Trophoblast cell (in vitro differentiated cells and primary cell): ENCODE data around the gene RFC2.

ENCODE experiments used
- DNase-seq, 2 donors: peaks; one replicate each; pipeline ENCODE4 v3.0.0-alpha.2; 2016
- H2AFZ ChIP-seq: 2 replicates; pipeline ENCODE4 v1.6.1; 2013; ENCODE audit warnings: low read length, moderate library complexity, mild to moderate bottlenecking; ENCODE audit not compliant: insufficient read depth, poor library complexity
- H2AK5ac ChIP-seq: 2 replicates; pipeline ENCODE4 v1.6.1; 2013; ENCODE audit warnings: mild to moderate bottlenecking, low read length
- H2BK120ac ChIP-seq: 2 replicates; pipeline ENCODE4 v1.6.1; 2013; ENCODE audit warnings: low read length, mild to moderate bottlenecking, moderate library complexity; ENCODE audit not compliant: insufficient read depth, poor library complexity
- H2BK12ac ChIP-seq: 2 replicates; pipeline ENCODE4 v1.6.1; 2013; ENCODE audit warnings: mild to moderate bottlenecking, low read length, moderate library complexity
- H2BK5ac ChIP-seq: 2 replicates; pipeline ENCODE4 v1.6.1; 2013; ENCODE audit warnings: low read length, low read depth, moderate library complexity, mild to moderate bottlenecking; ENCODE audit not compliant: poor library complexity
- H3K14ac ChIP-seq: 2 replicates; pipeline ENCODE4 v1.6.1; 2013; ENCODE audit warnings: mild to moderate bottlenecking, low read length
- H3K18ac ChIP-seq: 2 replicates; pipeline ENCODE4 v1.6.1; 2013; ENCODE audit warnings: mild to moderate bottlenecking, low read length
- H3K23ac ChIP-seq: 2 replicates; pipeline ENCODE4 v1.6.1; 2013; ENCODE audit warnings: low read length
- H3K27ac ChIP-seq: 2 replicates; pipeline ENCODE4 v1.5.1; 2013; ENCODE audit warnings: low read depth, mild to moderate bottlenecking, inconsistent platforms, low read length, moderate library complexity
- H3K27me3 ChIP-seq: 2 replicates; pipeline ENCODE4 v1.6.1; 2013; ENCODE audit warnings: inconsistent platforms, mild to moderate bottlenecking, low read length, moderate library complexity; ENCODE audit not compliant: insufficient read depth
- H3K36me3 ChIP-seq, 2 experiments: 1 replicate in 1 of 2; 2 replicates in 1 of 2; pipeline ENCODE4 v1.6.1; 2013; ENCODE audit warnings: low read length in 2 of 2, mild to moderate bottlenecking in 2 of 2, moderate library complexity in 1 of 2; ENCODE audit not compliant: insufficient read depth in 2 of 2, control insufficient read depth in 1 of 2
- H3K4ac ChIP-seq: 2 replicates; pipeline ENCODE4 v1.6.1; 2013; ENCODE audit warnings: low read depth, mild to moderate bottlenecking, low read length, moderate library complexity
- H3K4me1 ChIP-seq, 2 experiments: 1 replicate in 1 of 2; 2 replicates in 1 of 2; pipeline ENCODE4 v1.6.1; 2013; ENCODE audit warnings: low read length in 2 of 2, mild to moderate bottlenecking in 2 of 2, moderate library complexity in 1 of 2; ENCODE audit not compliant: insufficient read depth in 2 of 2, control insufficient read depth in 1 of 2
- H3K4me2 ChIP-seq: 2 replicates; pipeline ENCODE4 v1.6.1; 2013; ENCODE audit warnings: inconsistent platforms, mild to moderate bottlenecking, low read length, moderate library complexity
- H3K4me3 ChIP-seq: 2 replicates; pipeline ENCODE4 v1.5.1; 2013; ENCODE audit warnings: mild to moderate bottlenecking, low read depth, low read length, inconsistent platforms
- H3K79me1 ChIP-seq: one replicate; pipeline ENCODE4 v1.6.1; 2013; ENCODE audit warnings: low read length
- H3K79me2 ChIP-seq: 2 replicates; pipeline ENCODE4 v1.6.1; 2013; ENCODE audit warnings: low read length, mild to moderate bottlenecking; ENCODE audit not compliant: control insufficient read depth, insufficient read depth, poor library complexity
- H3K9ac ChIP-seq: 2 replicates; pipeline ENCODE4 v1.6.1; 2013; ENCODE audit warnings: mild to moderate bottlenecking, low read length
- H3K9me3 ChIP-seq: 2 replicates; pipeline ENCODE4 v1.6.1; 2013; ENCODE audit warnings: low read depth, mild to moderate bottlenecking, control low read depth, inconsistent platforms, low read length; ENCODE audit not compliant: insufficient read depth
- H4K12ac ChIP-seq: 2 replicates; pipeline ENCODE4 v1.6.1; 2013; ENCODE audit warnings: low read depth, mild to moderate bottlenecking, low read length, moderate library complexity
- H4K8ac ChIP-seq: 2 replicates; pipeline ENCODE4 v1.6.1; 2013; ENCODE audit warnings: low read depth, mild to moderate bottlenecking, low read length, moderate library complexity
- H4K91ac ChIP-seq: one replicate; pipeline ENCODE4 v1.6.1; 2013; ENCODE audit warnings: low read depth, mild to moderate bottlenecking, low read length, moderate library complexity
- whole genome bisulfite sequencing: extraction: QIAGEN DNeasy Blood & Tissue Kit; methylation state at CpG from one replicate; pipeline ENCODE4 v1.1.7; 2013; ENCODE audit warnings: missing lambda C conversion rate; ENCODE audit not compliant: insufficient read length, insufficient coverage; ENCODE audit errors: extremely low coverage; 5-methylcytosine and 5-hydroxymethylcytosine counted together

The RFC2 gene

DNA sequence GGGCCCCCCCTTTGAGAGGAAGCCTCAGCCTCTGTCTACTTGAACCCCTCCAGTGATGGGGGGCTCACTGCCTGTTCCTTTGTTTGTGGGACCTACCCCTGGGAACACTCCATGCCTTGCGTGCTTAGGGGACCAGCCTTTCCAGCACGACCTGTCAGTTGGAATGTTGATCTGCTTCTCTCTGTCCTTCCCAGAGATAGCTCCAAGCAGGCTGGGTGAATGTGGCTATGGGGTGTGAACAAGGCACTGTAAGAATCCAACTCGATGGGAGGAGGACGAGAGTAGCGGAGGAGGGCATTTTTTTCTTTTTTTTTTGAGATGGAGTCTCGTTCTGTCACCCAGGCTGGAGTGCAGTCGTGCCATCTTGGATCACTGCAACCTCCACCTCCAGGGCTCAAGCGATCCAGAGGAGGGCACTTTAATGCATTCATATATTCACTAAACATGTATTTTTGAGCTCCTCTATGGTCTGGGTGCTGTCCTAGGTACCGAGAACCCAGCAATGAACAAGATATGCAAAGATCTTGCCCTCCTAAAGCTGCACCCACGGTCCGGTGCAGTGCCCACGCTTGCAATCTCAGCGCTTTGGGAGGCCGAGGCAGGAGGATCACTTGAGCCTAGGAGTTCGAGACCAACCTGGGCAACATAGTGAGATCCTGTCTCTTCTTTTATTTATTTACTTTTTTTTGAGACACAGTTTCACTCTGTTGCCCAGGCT, 43.5 kb upstream of the RFC2 start:
- no peak overlapping the region for H3K9ac ChIP-seq
- no peaks in the 10 kb centered on the region for H3K27me3 ChIP-seq
- no peak overlapping the region for H2AK5ac ChIP-seq
- H3K18ac ChIP-seq = no peak overlapping the region
- peak; percentile 42 to 69 for DNase-seq
- WGBS = no CpG with 5 or more reads among the region's 15 CpGs
- H4K12ac ChIP-seq = no peak overlapping the region
- H3K36me3 ChIP-seq = no peaks in the 10 kb centered on the region
- no peak overlapping the region for H3K23ac ChIP-seq
- no peak overlapping the region for H3K4me3 ChIP-seq
- no peaks in the 10 kb centered on the region for H3K79me1 ChIP-seq
- H2BK12ac ChIP-seq = no peak overlapping the region
- H3K14ac ChIP-seq = no peak overlapping the region
- H3K79me2 ChIP-seq = no peaks in the 10 kb centered on the region
- H2BK5ac ChIP-seq = no peak overlapping the region
- no peak overlapping the region for H4K91ac ChIP-seq
- no peak overlapping the region for H3K4ac ChIP-seq
- H3K9me3 ChIP-seq = peaks cover 2% of the 10 kb centered on the region
- H2AFZ ChIP-seq = no peak overlapping the region
- H3K4me1 ChIP-seq = peaks cover 4 to 16% of the 10 kb centered on the region in 2 experiments
- H3K27ac ChIP-seq = no peak overlapping the region
- H3K4me2 ChIP-seq = no peak overlapping the region
- H2BK120ac ChIP-seq = no peak overlapping the region
- no peak overlapping the region for H4K8ac ChIP-seq

DNA sequence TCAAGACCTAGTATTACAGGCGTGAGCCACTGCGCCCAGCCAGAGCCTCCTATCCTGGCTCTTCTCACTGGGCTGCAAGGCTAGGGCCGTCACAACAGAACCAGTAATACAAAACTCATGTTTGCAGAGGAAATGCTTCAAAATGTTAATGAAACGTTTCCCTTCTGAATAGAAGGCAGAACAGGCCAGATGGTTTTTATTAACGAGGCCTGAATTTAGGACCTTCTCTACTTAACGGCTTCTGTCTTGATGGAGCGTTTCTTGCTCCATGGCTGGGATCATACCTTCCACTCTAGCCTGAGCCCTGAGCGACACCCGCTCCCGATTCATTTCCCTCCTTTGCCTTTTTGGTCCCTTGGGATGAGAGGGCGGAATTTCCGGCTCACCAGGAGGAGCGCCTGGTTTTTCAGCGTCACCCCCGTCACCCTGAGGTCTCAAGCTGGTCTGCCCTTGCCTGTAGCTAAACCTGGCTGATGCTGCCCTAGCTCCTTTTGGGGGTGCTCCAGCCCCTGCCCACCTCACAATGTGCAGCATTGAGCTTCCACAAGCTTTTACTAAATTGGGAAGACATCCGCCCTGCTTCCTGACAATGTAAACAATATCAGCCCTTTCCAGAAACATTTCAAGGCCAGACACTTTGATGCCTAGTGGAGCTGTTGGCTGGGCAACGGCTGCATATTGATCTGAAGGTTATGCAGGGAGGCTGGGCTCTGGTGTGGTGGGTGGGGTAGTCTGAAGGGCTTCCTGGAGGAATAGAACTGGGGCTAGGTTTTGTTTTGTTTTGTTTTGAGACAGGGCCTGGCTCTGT, 40.2 kb upstream of the RFC2 start:
- WGBS = no CpG with 5 or more reads among the region's 17 CpGs
- H3K27me3 ChIP-seq = peaks cover 15% of the 10 kb centered on the region
- H3K4me3 ChIP-seq = no peak overlapping the region
- no peak overlapping the region for H4K8ac ChIP-seq
- no peak overlapping the region for H2AFZ ChIP-seq
- no peak overlapping the region for H2BK5ac ChIP-seq
- no peak overlapping the region for H3K4ac ChIP-seq
- H3K27ac ChIP-seq = no peak overlapping the region
- no peak overlapping the region for H4K12ac ChIP-seq
- H3K4me2 ChIP-seq = no peak overlapping the region
- no peaks in the 10 kb centered on the region for H3K79me2 ChIP-seq
- peaks cover 11 to 21% of the 10 kb centered on the region in 2 experiments for H3K4me1 ChIP-seq
- no peak overlapping the region for H4K91ac ChIP-seq
- no peak overlapping the region for H2AK5ac ChIP-seq
- H2BK12ac ChIP-seq = no peak overlapping the region
- no peak overlapping the region for H3K14ac ChIP-seq
- no peak overlapping the region for H3K23ac ChIP-seq
- no peak for DNase-seq
- H3K79me1 ChIP-seq = peaks cover 2% of the 10 kb centered on the region
- H3K9me3 ChIP-seq = peaks cover 2% of the 10 kb centered on the region
- no peaks in the 10 kb centered on the region for H3K36me3 ChIP-seq
- H3K9ac ChIP-seq = no peak overlapping the region
- H2BK120ac ChIP-seq = no peak overlapping the region
- no peak overlapping the region for H3K18ac ChIP-seq

DNA sequence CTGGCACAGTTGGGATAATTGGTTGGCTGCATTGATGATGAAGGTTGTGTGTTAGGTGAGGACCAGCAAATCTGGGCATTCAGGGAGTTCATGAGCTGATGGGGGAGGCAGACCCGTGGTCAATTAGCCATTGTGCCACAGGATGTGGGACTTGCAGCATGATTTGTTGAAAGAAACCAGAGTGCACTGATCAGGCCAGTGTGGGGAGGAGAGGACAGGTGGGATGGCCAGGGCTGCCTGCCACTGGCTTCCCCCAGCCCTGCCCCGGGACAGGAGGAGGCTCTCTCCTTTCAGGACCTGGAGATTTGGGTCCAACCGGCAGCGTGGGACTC, 39.3 kb upstream of the RFC2 start:
- Histone ChIP-seq H3K14ac (no peak overlapping the region), H2BK120ac (no peak overlapping the region), H2AK5ac (no peak overlapping the region), H4K8ac (no peak overlapping the region), H2BK5ac (no peak overlapping the region), H3K27ac (no peak overlapping the region), H3K79me1 (peaks cover 3% of the 10 kb centered on the region), H4K91ac (no peak overlapping the region), H3K36me3 (no peaks in the 10 kb centered on the region), H3K23ac (no peak overlapping the region), H2AFZ (no peak overlapping the region), H3K9me3 (peaks cover 2% of the 10 kb centered on the region), H4K12ac (no peak overlapping the region), H3K27me3 (peaks cover 15% of the 10 kb centered on the region), H3K4me3 (no peak overlapping the region), H3K79me2 (no peaks in the 10 kb centered on the region), H3K18ac (no peak overlapping the region), H3K4me2 (no peak overlapping the region), H3K4me1 (peaks cover 16 to 24% of the 10 kb centered on the region in 2 experiments), H3K9ac (no peak overlapping the region), H2BK12ac (no peak overlapping the region), H3K4ac (no peak overlapping the region)
- WGBS = no CpG with 5 or more reads among the region's 4 CpGs
- DNase-seq = no peak

DNA sequence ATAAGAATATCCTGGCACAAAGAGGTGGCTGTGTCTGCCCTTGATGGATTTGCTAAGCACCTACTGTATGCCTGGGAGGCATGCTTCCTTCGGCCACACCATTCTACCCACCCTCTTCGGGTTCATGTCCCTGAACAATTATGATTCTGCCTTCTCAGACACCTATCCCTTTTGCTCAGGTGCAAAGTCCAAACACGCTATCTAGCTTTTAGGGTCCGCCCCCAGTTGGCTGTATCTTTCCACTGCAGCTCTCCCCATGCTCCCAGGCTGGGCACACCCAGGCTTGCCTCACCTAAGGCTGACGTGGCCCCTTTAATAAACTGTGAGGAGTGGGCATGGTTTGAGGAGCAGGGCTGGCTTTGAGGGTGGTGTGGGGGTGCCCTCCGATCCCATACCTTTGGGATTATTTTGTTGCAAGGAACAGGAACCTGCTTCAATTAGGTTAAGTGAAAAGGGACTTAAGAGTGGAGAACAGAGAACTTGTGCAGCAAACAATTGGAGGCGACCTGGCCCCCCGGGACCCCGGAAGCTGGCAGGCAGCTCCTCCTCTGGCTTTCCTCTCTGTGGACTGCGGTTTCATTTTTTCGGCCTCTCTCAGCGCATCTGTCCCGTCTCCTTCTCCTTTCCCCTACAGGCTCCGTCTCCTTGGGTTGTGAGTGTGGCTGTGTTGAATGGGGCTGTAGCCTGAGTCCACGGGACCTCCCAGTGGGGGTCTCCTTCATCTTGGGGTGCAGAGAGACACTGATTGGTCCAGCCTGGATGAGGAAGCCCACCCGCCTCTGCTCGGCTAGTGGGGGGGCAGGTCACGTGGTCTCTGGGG, 38.8 kb upstream of the RFC2 start:
- Histone ChIP-seq H3K4me2 (no peak overlapping the region), H3K14ac (no peak overlapping the region), H4K12ac (no peak overlapping the region), H3K36me3 (no peaks in the 10 kb centered on the region), H3K27me3 (peaks cover 15% of the 10 kb centered on the region), H3K9me3 (peaks cover 2% of the 10 kb centered on the region), H3K79me2 (no peaks in the 10 kb centered on the region), H3K4me3 (no peak overlapping the region), H4K8ac (no peak overlapping the region), H3K4ac (no peak overlapping the region), H2AFZ (no peak overlapping the region), H2AK5ac (no peak overlapping the region), H3K79me1 (peaks cover 3% of the 10 kb centered on the region), H3K27ac (no peak overlapping the region), H3K9ac (no peak overlapping the region), H3K4me1 (peaks cover 21 to 27% of the 10 kb centered on the region in 2 experiments), H2BK120ac (no peak overlapping the region), H3K23ac (no peak overlapping the region), H2BK5ac (no peak overlapping the region), H3K18ac (no peak overlapping the region), H4K91ac (no peak overlapping the region), H2BK12ac (no peak overlapping the region)
- DNase-seq = no peak
- no CpG with 5 or more reads among the region's 18 CpGs for WGBS
